Stimulated activated memory B cell treated with anti-CD40 and anti-IgM and Interleukin-4, amounts not matched to agents 10 μg/mL and 1 μg/mL and 100 μg/mL, for 72 hours (primary cell): ENCODE measurements around the gene ARSG.

Source experiments
- ATAC-seq: fragments of 150-1000 bp; cut with Tn5 transposase; 2 replicates; pipeline ENCODE4 v1.10.0; 2021
- H3K27ac Mint-ChIP-seq: one replicate; pipeline ENCODE4 v1.8.0; 2022; ENCODE audit warnings: mild to moderate bottlenecking, mixed read lengths
- H3K27me3 Mint-ChIP-seq: one replicate; pipeline ENCODE4 v1.8.0; 2022; ENCODE audit warnings: mixed read lengths
- H3K36me3 Mint-ChIP-seq: one replicate; pipeline ENCODE4 v1.8.0; 2022; ENCODE audit warnings: mixed read lengths
- H3K4me1 Mint-ChIP-seq: one replicate; pipeline ENCODE4 v1.8.0; 2022; ENCODE audit warnings: mixed read lengths
- H3K4me3 Mint-ChIP-seq: one replicate; pipeline ENCODE4 v1.8.0; 2022; ENCODE audit warnings: mild to moderate bottlenecking, moderate library complexity, mixed read lengths
- H3K9me3 Mint-ChIP-seq: one replicate; pipeline ENCODE4 v1.8.0; 2022; ENCODE audit warnings: mixed read lengths

The ARSG gene

GRCh38 chr17:68453991-68454665 lies 162.8 kb downstream of the ARSG start:
- Mint-ChIP-seq H3K27me3 (no peaks in the 10 kb centered on the region), H3K36me3 (peaks cover 7% of the 10 kb centered on the region), H3K27ac (no peak overlapping the region), H3K9me3 (no peaks in the 10 kb centered on the region), H3K4me1 (peaks cover 20% of the 10 kb centered on the region), H3K4me3 (no peak overlapping the region)
- no peak for ATAC-seq

- H3K4me1 Mint-ChIP-seq = peaks cover 20% of the 10 kb centered on the region
- no peaks in the 10 kb centered on the region for H3K27me3 Mint-ChIP-seq
- H3K27ac Mint-ChIP-seq = no peak overlapping the region
- no peak for ATAC-seq
- no peaks in the 10 kb centered on the region for H3K9me3 Mint-ChIP-seq
- no peaks in the 10 kb centered on the region for H3K36me3 Mint-ChIP-seq
- peak overlapping the region; percentile 88 for H3K4me3 Mint-ChIP-seq
These were observed 164.6 kb downstream of the ARSG start for GRCh38 chr17:68455901-68456338.

GRCh38 chr17:68456339-68457167 lies 165.3 kb downstream of the ARSG start:
- Mint-ChIP-seq H3K9me3 (no peaks in the 10 kb centered on the region), H3K27ac (peak overlapping the region; percentile 77)

GRCh38 chr17:68457168-68457538 lies 165.9 kb downstream of the ARSG start, which contains the start of gene WIPI1:
TSS of gene WIPI1 (minus strand) at chr17:68457496. CDS start at chr17:68457421, 75 bp downstream.
- peak; percentile 67 for ATAC-seq
- Mint-ChIP-seq H3K27ac (peak within 1 kb of the TSS; percentile 77), H3K27me3 (no peaks in the 10 kb centered on the region)

More at GRCh38 chr17:68456339-68457167, 165.3 kb downstream of the ARSG start:
- Mint-ChIP-seq H3K4me3 (peak overlapping the region; percentile 88), H3K36me3 (no peaks in the 10 kb centered on the region), H3K4me1 (peaks cover 20% of the 10 kb centered on the region), H3K27me3 (no peaks in the 10 kb centered on the region)
- no peak for ATAC-seq

GRCh38 chr17:68457539-68458259 lies 166.4 kb downstream of the ARSG start:
- no peaks in the 10 kb centered on the region for H3K9me3 Mint-ChIP-seq
- peak overlapping the region; percentile 88 for H3K4me3 Mint-ChIP-seq
- ATAC-seq = peak; percentile 99
- no peaks in the 10 kb centered on the region for H3K27me3 Mint-ChIP-seq
- H3K36me3 Mint-ChIP-seq = no peaks in the 10 kb centered on the region
- peaks cover 21% of the 10 kb centered on the region for H3K4me1 Mint-ChIP-seq
- H3K27ac Mint-ChIP-seq = peak overlapping the region; percentile 77

More at GRCh38 chr17:68457168-68457538, 165.9 kb downstream of the ARSG start, which contains the start of gene WIPI1:
- Mint-ChIP-seq H3K9me3 (no peaks in the 10 kb centered on the region), H3K4me3 (peak within 1 kb of the TSS; percentile 88), H3K4me1 (peaks cover 20% of the 10 kb centered on the region), H3K36me3 (no peaks in the 10 kb centered on the region)

- Mint-ChIP-seq H3K27ac (peak overlapping the region; percentile 77), H3K4me3 (peak overlapping the region; percentile 88), H3K4me1 (peaks cover 25% of the 10 kb centered on the region), H3K36me3 (no peaks in the 10 kb centered on the region), H3K9me3 (no peaks in the 10 kb centered on the region), H3K27me3 (no peaks in the 10 kb centered on the region)
- no peak for ATAC-seq
These were observed 167.2 kb downstream of the ARSG start for GRCh38 chr17:68458260-68459036.

- H3K4me1 Mint-ChIP-seq = peaks cover 25% of the 10 kb centered on the region
- no peak overlapping the region for H3K4me3 Mint-ChIP-seq
- H3K36me3 Mint-ChIP-seq = no peaks in the 10 kb centered on the region
- ATAC-seq = no peak
- no peak overlapping the region for H3K27ac Mint-ChIP-seq
- H3K9me3 Mint-ChIP-seq = no peaks in the 10 kb centered on the region
- no peaks in the 10 kb centered on the region for H3K27me3 Mint-ChIP-seq
These were observed 167.8 kb downstream of the ARSG start for GRCh38 chr17:68459037-68459639.

GRCh38 chr17:68460146-68460545 lies 168.9 kb downstream of the ARSG start:
- no peaks in the 10 kb centered on the region for H3K36me3 Mint-ChIP-seq
- no peak overlapping the region for H3K4me3 Mint-ChIP-seq
- H3K27ac Mint-ChIP-seq = no peak overlapping the region
- H3K4me1 Mint-ChIP-seq = peaks cover 25% of the 10 kb centered on the region
- H3K9me3 Mint-ChIP-seq = no peaks in the 10 kb centered on the region
- H3K27me3 Mint-ChIP-seq = no peaks in the 10 kb centered on the region
- ATAC-seq = no peak

GRCh38 chr17:68460715-68461114 lies 169.4 kb downstream of the ARSG start:
- Mint-ChIP-seq H3K36me3 (no peaks in the 10 kb centered on the region), H3K4me3 (no peak overlapping the region), H3K9me3 (no peaks in the 10 kb centered on the region), H3K4me1 (peaks cover 26% of the 10 kb centered on the region), H3K27me3 (no peaks in the 10 kb centered on the region), H3K27ac (no peak overlapping the region)
- no peak for ATAC-seq

- H3K4me1 Mint-ChIP-seq = peaks cover 30% of the 10 kb centered on the region
- H3K36me3 Mint-ChIP-seq = no peaks in the 10 kb centered on the region
- no peak for ATAC-seq
- H3K9me3 Mint-ChIP-seq = no peaks in the 10 kb centered on the region
- no peaks in the 10 kb centered on the region for H3K27me3 Mint-ChIP-seq
- H3K4me3 Mint-ChIP-seq = no peak overlapping the region
- no peak overlapping the region for H3K27ac Mint-ChIP-seq
These were observed 169.8 kb downstream of the ARSG start for GRCh38 chr17:68461122-68461539.

- Mint-ChIP-seq H3K27ac (no peak overlapping the region), H3K4me1 (peaks cover 28% of the 10 kb centered on the region), H3K36me3 (no peaks in the 10 kb centered on the region), H3K27me3 (no peaks in the 10 kb centered on the region), H3K4me3 (no peak overlapping the region), H3K9me3 (no peaks in the 10 kb centered on the region)
- ATAC-seq = no peak
These were observed 170.3 kb downstream of the ARSG start for GRCh38 chr17:68461589-68461988.

- Mint-ChIP-seq H3K4me1 (peaks cover 21% of the 10 kb centered on the region), H3K4me3 (no peak overlapping the region), H3K27me3 (no peaks in the 10 kb centered on the region), H3K27ac (no peak overlapping the region), H3K36me3 (no peaks in the 10 kb centered on the region), H3K9me3 (no peaks in the 10 kb centered on the region)
- ATAC-seq = peak; percentile 87
These were observed 171.3 kb downstream of the ARSG start for GRCh38 chr17:68462381-68463210.

GRCh38 chr17:68463211-68464019 lies 172.1 kb downstream of the ARSG start:
- Mint-ChIP-seq H3K27ac (no peak overlapping the region), H3K4me3 (no peak overlapping the region), H3K9me3 (no peaks in the 10 kb centered on the region), H3K27me3 (no peaks in the 10 kb centered on the region), H3K4me1 (peaks cover 15% of the 10 kb centered on the region), H3K36me3 (no peaks in the 10 kb centered on the region)
- no peak for ATAC-seq
